Kidney (tissue), 14 donors: ENCODE results near the gene AOPEP. TPM values are rescaled to one million over a fixed set of nuclear protein-coding genes. Genes with fewer than 3 reads are reported as not detected.

Experiments
- DNase-seq, 5 donors: peaks; one replicate each; pipeline ENCODE4 v3.0.0-alpha.2; 2013 to 2020
- FAIRE-seq: peaks from 2 replicates; lab custom pipeline; 2012; peaks lifted over from hg19 to GRCh38; lab: Jason Lieb, UNC
- H3K27ac ChIP-seq, 2 donors: one replicate each; pipeline ENCODE4 v1.7.0; 2013; ENCODE audit warnings: low read depth in 2 of 2, low read length in 2 of 2, inconsistent platforms in 1 of 2
- H3K27me3 ChIP-seq: one replicate; pipeline ENCODE4 v1.7.1; 2013; ENCODE audit warnings: low read length, inconsistent platforms; ENCODE audit not compliant: control insufficient read depth, insufficient read depth
- H3K36me3 ChIP-seq, 3 donors: one replicate each; pipeline versions ENCODE4 v1.7.0 to v1.7.1; 2013; ENCODE audit warnings: low read length in 3 of 3, control low read depth in 1 of 3, inconsistent platforms in 1 of 3; ENCODE audit not compliant: insufficient read depth in 3 of 3, control insufficient read depth in 2 of 3
- H3K4me1 ChIP-seq, 3 donors: one replicate each; pipeline versions ENCODE4 v1.7.0 to v1.7.1; 2013; ENCODE audit warnings: low read length in 3 of 3, inconsistent platforms in 1 of 3, low read depth in 1 of 3; ENCODE audit not compliant: control insufficient read depth in 2 of 3, insufficient read depth in 2 of 3
- H3K4me3 ChIP-seq, 3 donors: one replicate each; pipeline versions ENCODE4 v1.7.0 to v1.8.1; 2013; ENCODE audit warnings: low read length in 3 of 3, control low read depth in 1 of 3, inconsistent platforms in 1 of 3
- H3K9ac ChIP-seq, 3 donors: one replicate each; pipeline versions ENCODE4 v1.7.0 to v1.7.1; 2013; ENCODE audit warnings: low read length in 3 of 3, control low read depth in 1 of 3, inconsistent platforms in 1 of 3
- H3K9me3 ChIP-seq, 3 donors: one replicate each; pipeline versions ENCODE4 v1.7.0 to v1.7.1; 2013; ENCODE audit warnings: low read length in 3 of 3, control low read depth in 1 of 3, inconsistent platforms in 1 of 3; ENCODE audit not compliant: control insufficient read depth in 2 of 3, insufficient read depth in 1 of 3
- CTCF ChIP-seq: IDR thresholded peaks from 3 replicates; pipeline ENCODE4 v1.5.1; 2012; ENCODE audit warnings: mild to moderate bottlenecking, moderate library complexity, borderline replicate concordance; ENCODE audit not compliant: insufficient read depth; ENCODE audit errors: extremely low read depth
- intact Hi-C: fragments of 100-400 bp; cut with DNase I; formaldehyde crosslinking; loops from one replicate; pipeline ENCODE4 v1.11.1; 2022
- polyA plus RNA-seq: library from polyadenylated mRNA; stranded (reverse); fragments of 350-450 nt; fragmentation: Illumina TruSeq; extraction: RNeasy Lipid Tissue Mini Kit (QIAGEN cat#74804); gene quantifications from one replicate; pipeline ENCODE4 v1.2.3, GENCODE V29; 2014; ENCODE audit warnings: low read depth, low replicate concordance; ENCODE audit not compliant: insufficient read depth
- total RNA-seq: library from RNA; stranded (reverse); fragmentation: NEBNext Ultra II Directional; extraction: Animal tissue kit (Norgen Biotek cat#: 25700); gene quantifications from one replicate; pipeline ENCODE4 v1.2.1, GENCODE V29; 2021
- donor health status: control.
- donor health status: control.
- donor health status: control.
- donor health status: control.
- donor health status: control.
- donor health status: DM: yes; HTN: yes; CAD: no.
- donor health status: Normal renal cell carcinoma (clear cell type).

The AOPEP gene
- total and polyA plus RNA-seq, 2 donors from 2014 or later = 52.2 to 119 TPM

GRCh38 chr9:95079461-95079860 lies 353.0 kb downstream of the AOPEP start:
- FAIRE-seq = no peak
- no peak overlapping the region for H3K27ac ChIP-seq
- peaks cover 8 to 53% (median 27%) of the 10 kb centered on the region in 3 donors for H3K36me3 ChIP-seq
- H3K4me1 ChIP-seq = peaks cover 4 to 27% (median 18%) of the 10 kb centered on the region in 3 donors
- no peak overlapping the region for H3K9ac ChIP-seq
- no peaks in the 10 kb centered on the region for H3K9me3 ChIP-seq
- no peak for TF ChIP-seq CTCF
- no peak overlapping the region for H3K4me3 ChIP-seq
- DNase-seq = peak in 1 of 5 donors; percentile 26
- H3K27me3 ChIP-seq = no peaks in the 10 kb centered on the region
- intact Hi-C loops = no loop called here

- no peaks in the 10 kb centered on the region for H3K9me3 ChIP-seq
- TF ChIP-seq CTCF = no peak
- peak in 1 of 5 donors; percentile 56 for DNase-seq
- peaks cover 10 to 51% (median 32%) of the 10 kb centered on the region in 3 donors for H3K36me3 ChIP-seq
- peaks cover 4 to 26% (median 19%) of the 10 kb centered on the region in 3 donors for H3K4me1 ChIP-seq
- no peak overlapping the region for H3K9ac ChIP-seq
- no peaks in the 10 kb centered on the region for H3K27me3 ChIP-seq
- FAIRE-seq = no peak
- H3K27ac ChIP-seq = no peak overlapping the region
- H3K4me3 ChIP-seq = no peak overlapping the region
- intact Hi-C loops = no loop called here
These were observed 354.6 kb downstream of the AOPEP start for GRCh38 chr9:95080961-95081647.

- Histone ChIP-seq H3K36me3 (peaks cover 9 to 58% (median 35%) of the 10 kb centered on the region in 3 donors), H3K27me3 (no peaks in the 10 kb centered on the region), H3K9ac (no peak overlapping the region), H3K4me1 (peaks cover 4 to 19% (median 16%) of the 10 kb centered on the region in 3 donors), H3K27ac (no peak overlapping the region), H3K4me3 (no peak overlapping the region), H3K9me3 (no peaks in the 10 kb centered on the region)
- no peak for DNase-seq
- FAIRE-seq = no peak
- TF ChIP-seq CTCF = no peak
- intact Hi-C loops = no loop called here
These were observed 355.5 kb downstream of the AOPEP start for GRCh38 chr9:95081998-95082397.
